Testis (tissue), 3 donors: Measurements from ENCODE around the gene GATAD2A. TPM values are rescaled to one million over a fixed set of nuclear protein-coding genes. Genes with fewer than 3 reads are reported as not detected.

Source experiments
- DNase-seq: peaks from one replicate; pipeline ENCODE4 v3.0.0-alpha.2; 2019
- H3K27ac ChIP-seq, 2 donors: fragments of 200-600 bp; sonication (generic); one replicate each; pipeline ENCODE4 v1.5.1; 2019
- H3K27me3 ChIP-seq: fragments of 200-600 bp; sonication (generic); one replicate; pipeline ENCODE4 v1.5.1; 2019
- H3K36me3 ChIP-seq: fragments of 200-600 bp; sonication (generic); one replicate; pipeline ENCODE4 v1.5.1; 2017; ENCODE audit warnings: low read depth; ENCODE audit errors: missing control alignments
- H3K4me1 ChIP-seq: fragments of 200-600 bp; sonication (generic); one replicate; pipeline ENCODE4 v1.5.1; 2019
- H3K4me3 ChIP-seq, 2 donors: fragments of 200-600 bp; sonication (generic); one replicate each; pipeline ENCODE4 v1.5.1; 2017 to 2019
- H3K9me3 ChIP-seq: fragments of 200-600 bp; sonication (generic); one replicate; pipeline ENCODE4 v1.5.1; 2017
- CTCF ChIP-seq, 3 experiments: fragments of 450-650 bp in 2 of 3; fragments of 200-600 bp in 1 of 3; sonication (generic) in 1 of 3; IDR thresholded peaks; one replicate each; pipeline ENCODE4 v1.5.1; 2016 to 2019; ENCODE audit warnings: antibody characterized with exemption in 3 of 3, mild to moderate bottlenecking in 2 of 3, moderate library complexity in 1 of 3
- POLR2A ChIP-seq: fragments of 450-650 bp; IDR thresholded peaks from one replicate; pipeline ENCODE4 v1.6.1; 2017; ENCODE audit warnings: antibody characterized with exemption, mild to moderate bottlenecking, moderate library complexity
- WGBS, 2 donors: methylation state at CpG; one replicate each; pipeline ENCODE4 v1.1.5; 2018; 5-methylcytosine and 5-hydroxymethylcytosine counted together
- intact Hi-C: fragments of 100-400 bp; cut with DNase I; formaldehyde crosslinking; loops from one replicate; pipeline ENCODE4 v1.15.1; 2023; ENCODE audit warnings: low total_unique reads
- polyA plus RNA-seq: library from polyadenylated mRNA; stranded (reverse); fragments of 350-450 nt; fragmentation: Illumina TruSeq; extraction: RNeasy Lipid Tissue Mini Kit (QIAGEN cat#74804); gene quantifications from one replicate; pipeline ENCODE4 v1.2.3, GENCODE V29; 2014; ENCODE audit warnings: low read depth, low replicate concordance; ENCODE audit not compliant: insufficient read depth
- total RNA-seq, 2 donors: library from RNA; depleted of rRNA; stranded (reverse); fragments of >200 nt; gene quantifications; one replicate each; pipeline ENCODE4 v1.2.3, GENCODE V29; 2016

The GATAD2A gene
- total and polyA plus RNA-seq, 3 donors from 2014 or later: 109 to 197 (median 163) TPM

- H3K4me1 ChIP-seq: peaks cover 59% of the 10 kb centered on the region
- H3K27ac ChIP-seq: peak overlapping the region; percentile 23 to 93
- TF ChIP-seq CTCF (IDR thresholded peaks at IDR 0.05) (no peak), POLR2A (no peak)
- H3K36me3 ChIP-seq: no peaks in the 10 kb centered on the region
- 26 to 30% methylated on average over 4 of the region's 4 CpGs for WGBS, 2 donors
- intact Hi-C loops: no loop called here
- no peak for DNase-seq
- no peaks in the 10 kb centered on the region for H3K9me3 ChIP-seq
- no peaks in the 10 kb centered on the region for H3K27me3 ChIP-seq
- H3K4me3 ChIP-seq: peak overlapping the region in 1 of 2 donors; percentile 94
Observed at GRCh38 chr19:19407633-19407930, 2.1 kb downstream of the GATAD2A start.

- no peak overlapping the region for H3K4me3 ChIP-seq
- no peaks in the 10 kb centered on the region for H3K36me3 ChIP-seq
- intact Hi-C loops: no loop called here
- H3K4me1 ChIP-seq: peaks cover 51% of the 10 kb centered on the region
- 68 to 70% methylated on average over 4 of the region's 4 CpGs for WGBS, 2 donors
- no peak for TF ChIP-seq CTCF (IDR thresholded peaks at IDR 0.05)
- TF ChIP-seq POLR2A: no peak
- no peaks in the 10 kb centered on the region for H3K27me3 ChIP-seq
- no peak overlapping the region for H3K27ac ChIP-seq
- no peaks in the 10 kb centered on the region for H3K9me3 ChIP-seq
- no peak for DNase-seq
Observed at GRCh38 chr19:19409205-19409604, 3.7 kb downstream of the GATAD2A start.

GRCh38 chr19:19409631-19410030 is 4.2 kb downstream of the GATAD2A start:
- TF ChIP-seq POLR2A: no peak
- no peak for TF ChIP-seq CTCF (IDR thresholded peaks at IDR 0.05)
- Histone ChIP-seq H3K9me3 (no peaks in the 10 kb centered on the region), H3K36me3 (no peaks in the 10 kb centered on the region), H3K27ac (no peak overlapping the region), H3K4me1 (peaks cover 47% of the 10 kb centered on the region), H3K4me3 (no peak overlapping the region), H3K27me3 (no peaks in the 10 kb centered on the region)
- WGBS, 2 donors: 84 to 85% methylated on average over 8 of the region's 8 CpGs
- DNase-seq: no peak
- intact Hi-C loops: no loop called here

- TF ChIP-seq POLR2A (no peak), CTCF (IDR thresholded peaks at IDR 0.05) (no peak)
- intact Hi-C loops: no loop called here
Observed at GRCh38 chr19:19410553-19411550, 5.4 kb downstream of the GATAD2A start.

GRCh38 chr19:19416280-19416679 is 10.8 kb downstream of the GATAD2A start:
- Histone ChIP-seq H3K4me1 (peaks cover 31% of the 10 kb centered on the region), H3K9me3 (no peaks in the 10 kb centered on the region), H3K4me3 (no peak overlapping the region), H3K27ac (no peak overlapping the region), H3K36me3 (no peaks in the 10 kb centered on the region), H3K27me3 (no peaks in the 10 kb centered on the region)
- intact Hi-C loops: no loop called here
- WGBS, 2 donors: 86 to 90% methylated on average over 1 of the region's 1 CpG
- DNase-seq: no peak
- TF ChIP-seq CTCF (IDR thresholded peaks at IDR 0.05) (no peak), POLR2A (no peak)

More at GRCh38 chr19:19410553-19411550, 5.4 kb downstream of the GATAD2A start:
- Histone ChIP-seq H3K4me1 (peaks cover 44% of the 10 kb centered on the region), H3K36me3 (no peaks in the 10 kb centered on the region), H3K9me3 (no peaks in the 10 kb centered on the region), H3K27me3 (no peaks in the 10 kb centered on the region), H3K4me3 (no peak overlapping the region), H3K27ac (no peak overlapping the region)
- DNase-seq: no peak
- WGBS, 2 donors: 68 to 79% methylated on average over 10 to 15 of the region's 15 CpGs
